ENCODE measurements around the gene SP1.

GRCh38 chr12:53463802-53464560, 84.0 kb downstream of the SP1 start:
- TF ChIP-seq, protein P1, sequence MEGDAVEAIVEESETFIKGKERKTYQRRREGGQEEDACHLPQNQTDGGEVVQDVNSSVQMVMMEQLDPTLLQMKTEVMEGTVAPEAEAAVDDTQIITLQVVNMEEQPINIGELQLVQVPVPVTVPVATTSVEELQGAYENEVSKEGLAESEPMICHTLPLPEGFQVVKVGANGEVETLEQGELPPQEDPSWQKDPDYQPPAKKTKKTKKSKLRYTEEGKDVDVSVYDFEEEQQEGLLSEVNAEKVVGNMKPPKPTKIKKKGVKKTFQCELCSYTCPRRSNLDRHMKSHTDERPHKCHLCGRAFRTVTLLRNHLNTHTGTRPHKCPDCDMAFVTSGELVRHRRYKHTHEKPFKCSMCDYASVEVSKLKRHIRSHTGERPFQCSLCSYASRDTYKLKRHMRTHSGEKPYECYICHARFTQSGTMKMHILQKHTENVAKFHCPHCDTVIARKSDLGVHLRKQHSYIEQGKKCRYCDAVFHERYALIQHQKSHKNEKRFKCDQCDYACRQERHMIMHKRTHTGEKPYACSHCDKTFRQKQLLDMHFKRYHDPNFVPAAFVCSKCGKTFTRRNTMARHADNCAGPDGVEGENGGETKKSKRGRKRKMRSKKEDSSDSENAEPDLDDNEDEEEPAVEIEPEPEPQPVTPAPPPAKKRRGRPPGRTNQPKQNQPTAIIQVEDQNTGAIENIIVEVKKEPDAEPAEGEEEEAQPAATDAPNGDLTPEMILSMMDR (conservative IDR thresholded peaks at IDR 0.05; ENCODE audit: low read depth, low read length) = no peak
- TF ChIP-seq EZH2 (IDR thresholded peaks at IDR 0.05; ENCODE audit: borderline replicate concordance, low read depth, low read length, poor library complexity, severe bottlenecking) = no peak

Data from A673 (cell line).